Hippocampal formation (tissue), 2 donors: Measurements from ENCODE around the gene MYO5A.
"Not testable (repeated sequence)": the region's sequence is repeated elsewhere in the genome, so short reads cannot be mapped to it uniquely, and the experiment has no call there.

Experiments used
- DNase-seq, 2 donors: peaks; one replicate each; lab custom pipeline; 2025; lab: John Stamatoyannopoulos, UW

The MYO5A gene

DNA sequence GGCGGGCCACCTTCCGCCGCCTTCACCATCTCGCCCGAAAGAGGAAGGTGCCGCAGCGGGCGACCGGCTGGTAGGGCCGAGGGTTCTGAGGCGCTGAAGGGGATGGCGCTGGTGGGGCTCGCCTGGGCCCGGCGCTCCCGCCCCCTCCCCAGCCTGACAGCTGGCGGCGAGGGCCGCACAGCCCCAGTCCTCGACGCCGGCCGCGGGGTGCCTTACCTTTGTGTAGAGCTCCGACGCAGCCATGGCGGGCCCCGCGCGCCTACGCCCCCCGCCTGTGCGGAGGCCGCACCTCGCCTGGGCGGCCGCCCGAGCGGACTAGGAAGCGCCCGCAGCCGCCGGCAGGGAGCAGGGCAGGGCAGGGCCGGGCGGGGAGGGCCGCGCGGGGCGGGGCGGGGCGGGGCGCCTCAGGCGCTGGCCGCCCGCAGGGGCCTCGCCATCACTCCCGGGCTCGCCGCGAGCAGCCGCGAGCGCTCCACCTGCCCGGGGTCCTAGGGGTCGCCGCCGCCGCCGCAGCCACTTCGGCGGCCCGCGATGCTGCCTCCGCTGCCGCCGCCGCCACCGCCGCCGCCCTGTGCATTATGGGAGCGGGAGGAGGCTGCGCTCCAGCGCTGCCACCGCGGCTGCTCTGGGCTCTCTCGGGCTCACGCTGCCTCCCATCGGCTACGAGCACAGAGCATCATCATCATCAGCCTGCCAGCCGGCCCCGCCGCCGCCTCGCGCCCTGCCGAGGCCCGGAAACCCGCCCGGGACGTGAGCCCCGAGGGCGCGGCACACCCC, at the start of gene MYO5A:
Gene MYO5A (minus strand): TSS at position 317 of the 777 bp plus-strand sequence. CDS start 74 bp downstream, at position 243.
- DNase-seq = peak; percentile 78 to 82

DNA sequence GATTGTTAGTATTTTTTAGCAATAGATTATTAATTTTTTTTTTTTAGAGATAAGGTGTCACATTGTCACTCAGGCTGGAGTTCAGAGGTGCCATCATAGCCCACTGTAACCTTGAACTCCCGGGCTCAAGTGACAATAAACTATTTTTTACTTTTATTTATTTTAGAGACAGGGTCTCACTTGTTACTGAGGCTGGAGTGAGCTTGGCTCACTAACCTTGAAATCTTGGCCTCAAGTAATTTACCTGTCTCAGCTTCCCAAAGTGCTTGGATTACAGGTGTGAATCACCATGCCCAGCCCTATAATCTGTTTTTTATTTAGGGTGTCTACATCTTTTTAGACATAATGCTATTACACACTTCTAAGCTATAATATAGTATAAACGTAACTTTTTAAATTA, 48.0 kb upstream of the MYO5A start:
- DNase-seq = no peak

DNA sequence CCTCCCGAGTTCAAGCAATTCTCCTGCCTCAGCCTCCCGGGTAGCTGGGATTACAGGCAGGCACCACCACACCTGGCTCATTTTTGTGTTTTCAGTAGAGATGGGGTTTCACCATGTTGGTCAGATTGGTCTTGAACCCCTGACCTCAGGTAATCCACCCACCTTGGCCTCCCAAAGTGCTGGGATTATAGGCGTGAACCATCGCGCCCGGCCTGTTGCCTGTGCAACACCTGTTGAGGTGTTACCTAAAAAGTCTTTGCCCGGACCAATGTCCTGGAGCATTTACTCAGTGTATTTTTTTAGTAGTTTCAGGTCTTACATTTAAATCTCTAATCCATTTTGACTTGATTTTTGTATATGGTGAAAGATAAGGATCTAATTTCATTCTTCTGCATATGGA, 46.9 kb upstream of the MYO5A start:
- DNase-seq = not testable (repeated sequence)

DNA sequence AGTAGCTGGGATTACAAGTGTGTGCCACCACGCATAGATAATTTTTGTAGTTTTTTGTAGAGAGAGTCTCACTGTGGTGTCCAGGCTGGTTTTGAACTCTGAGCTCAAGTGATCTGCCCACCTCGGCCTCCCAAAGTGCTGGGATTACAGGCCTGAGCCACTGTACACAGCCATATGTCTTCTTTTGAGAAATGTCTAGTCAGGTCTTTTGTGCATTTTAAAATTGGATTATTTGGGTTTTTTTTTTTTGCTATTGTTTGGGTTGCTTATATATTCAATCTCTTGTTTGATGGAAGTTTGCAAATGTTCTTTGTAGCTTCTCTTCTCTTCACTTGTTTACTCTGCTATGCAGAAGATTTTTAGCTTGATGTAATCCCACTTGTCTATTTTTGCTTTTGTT, 46.4 kb upstream of the MYO5A start:
- no peak for DNase-seq

DNA sequence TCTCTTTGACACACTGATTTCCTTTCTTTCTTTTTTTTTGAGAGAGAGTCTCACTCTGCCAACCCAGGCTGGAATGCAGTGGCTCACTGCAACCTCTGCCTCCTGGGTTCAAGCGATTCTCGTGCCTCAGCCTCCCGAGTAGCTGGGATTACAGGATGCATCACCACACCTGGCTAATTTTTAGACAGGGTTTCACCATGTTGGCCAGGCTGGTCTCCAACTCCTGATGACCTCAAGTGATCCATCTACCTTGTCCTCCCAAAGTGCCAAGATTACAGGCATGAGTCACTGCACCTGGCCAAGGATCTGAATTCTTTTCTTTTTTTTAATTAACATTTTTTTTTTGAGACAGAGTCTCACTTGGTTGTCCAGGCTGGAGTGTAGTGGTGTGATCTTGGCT, 45.9 kb upstream of the MYO5A start:
- DNase-seq = not testable (repeated sequence)

DNA sequence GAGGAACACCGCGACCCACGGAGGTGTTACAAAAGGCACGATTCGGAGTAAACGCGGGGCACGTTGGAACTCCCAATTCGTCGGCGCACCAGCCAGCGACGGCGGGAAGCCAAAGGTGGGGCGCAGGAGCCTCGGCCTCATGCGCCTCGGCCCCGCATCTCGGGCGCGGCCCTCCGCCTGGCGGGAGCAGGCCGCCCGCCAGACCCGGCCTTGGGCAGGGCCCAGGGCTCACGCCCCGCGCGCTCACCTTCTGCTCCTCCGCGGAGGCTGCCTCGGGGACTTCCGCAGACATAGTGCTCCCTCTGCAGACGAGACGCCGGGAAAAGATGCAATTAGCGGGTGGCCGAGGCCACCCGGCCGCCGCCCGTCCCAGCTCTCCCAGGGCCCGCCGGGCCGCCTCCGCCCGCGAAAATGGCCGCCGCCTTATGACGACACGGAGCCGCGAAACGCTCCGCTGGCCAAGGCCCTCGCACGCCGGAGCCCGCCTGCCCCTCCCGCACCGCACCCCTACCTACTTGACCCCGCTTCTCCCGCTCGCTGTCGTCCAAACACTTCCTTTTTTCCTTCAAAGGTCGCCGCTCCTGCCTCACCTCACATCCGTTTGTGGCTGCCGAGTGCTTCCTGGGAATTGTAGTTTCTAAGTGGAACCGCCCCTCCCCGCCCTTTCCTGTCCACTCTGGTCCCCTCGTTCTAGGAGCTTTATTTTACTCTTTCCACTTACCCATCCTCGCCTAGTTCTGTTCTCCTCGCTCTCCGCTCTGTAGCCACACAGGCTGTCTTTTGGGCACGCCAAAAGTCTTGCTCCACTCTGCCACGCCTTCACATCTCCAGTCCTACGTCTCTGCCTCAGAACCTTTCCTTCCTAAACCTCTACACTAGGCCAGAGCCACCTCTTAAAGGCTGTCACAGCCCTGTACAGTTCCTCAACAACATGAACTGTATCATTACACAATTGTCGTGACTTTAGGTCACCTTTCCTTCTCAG, 40.2 kb upstream of the MYO5A start, which contains the start of gene ARPP19:
Gene ARPP19 (minus strand): TSS at position 430 of the 985 bp plus-strand sequence. CDS start 138 bp downstream, at position 292.
- peak; percentile 84 to 93 for DNase-seq

DNA sequence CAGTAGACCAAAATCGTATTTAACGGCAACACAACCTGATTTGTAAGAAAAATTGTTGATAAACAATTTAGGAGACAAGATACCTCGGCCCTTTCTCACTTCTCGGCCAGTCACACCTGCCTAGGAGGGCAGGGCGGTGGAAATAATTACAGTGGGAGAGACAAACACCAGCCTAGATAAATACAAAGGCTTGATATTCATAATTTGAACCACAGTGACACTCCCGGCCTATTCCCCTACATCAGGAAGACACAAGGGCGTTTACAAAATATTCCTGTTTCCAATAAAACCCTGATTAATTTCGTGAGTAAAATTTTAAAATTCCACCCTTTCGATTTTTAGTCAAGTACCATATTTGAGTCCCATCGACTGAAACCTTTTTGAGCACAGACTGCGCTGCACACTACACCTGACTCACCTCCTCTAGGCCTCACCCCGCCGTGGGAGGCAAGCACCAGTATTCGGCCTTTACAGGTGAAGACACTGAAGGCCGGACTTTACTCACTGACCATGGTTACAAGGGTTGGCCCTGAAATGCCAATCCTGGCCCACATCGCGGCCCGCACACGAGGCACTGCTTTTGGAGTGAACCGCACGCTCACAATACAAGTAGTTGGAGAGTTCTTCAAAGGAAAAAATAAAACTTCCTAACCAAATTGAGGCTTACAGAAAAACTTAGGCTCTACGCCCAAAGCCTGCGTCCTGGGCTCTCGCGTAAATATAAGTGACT, 39.4 kb upstream of the MYO5A start:
- DNase-seq = peak in 1 of 2 donors; percentile 25

DNA sequence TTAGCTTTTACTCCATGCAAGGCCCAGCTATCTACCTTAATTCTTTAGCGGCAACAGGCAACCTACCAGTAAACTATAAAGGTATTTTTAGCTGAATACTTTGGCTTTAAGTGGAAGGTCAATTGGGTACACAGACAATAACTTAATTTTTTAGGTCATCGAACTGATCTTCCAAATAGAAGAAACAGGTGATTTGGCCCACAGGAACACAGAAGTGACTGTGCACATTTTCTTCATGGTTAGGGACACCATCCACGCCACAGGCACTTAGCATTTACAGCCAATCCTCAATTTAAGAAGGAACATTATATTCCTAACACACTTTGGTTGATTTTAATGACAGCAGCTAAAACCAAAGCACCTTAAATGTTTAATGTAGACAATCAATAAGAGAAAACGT, 38.2 kb upstream of the MYO5A start:
- no peak for DNase-seq

DNA sequence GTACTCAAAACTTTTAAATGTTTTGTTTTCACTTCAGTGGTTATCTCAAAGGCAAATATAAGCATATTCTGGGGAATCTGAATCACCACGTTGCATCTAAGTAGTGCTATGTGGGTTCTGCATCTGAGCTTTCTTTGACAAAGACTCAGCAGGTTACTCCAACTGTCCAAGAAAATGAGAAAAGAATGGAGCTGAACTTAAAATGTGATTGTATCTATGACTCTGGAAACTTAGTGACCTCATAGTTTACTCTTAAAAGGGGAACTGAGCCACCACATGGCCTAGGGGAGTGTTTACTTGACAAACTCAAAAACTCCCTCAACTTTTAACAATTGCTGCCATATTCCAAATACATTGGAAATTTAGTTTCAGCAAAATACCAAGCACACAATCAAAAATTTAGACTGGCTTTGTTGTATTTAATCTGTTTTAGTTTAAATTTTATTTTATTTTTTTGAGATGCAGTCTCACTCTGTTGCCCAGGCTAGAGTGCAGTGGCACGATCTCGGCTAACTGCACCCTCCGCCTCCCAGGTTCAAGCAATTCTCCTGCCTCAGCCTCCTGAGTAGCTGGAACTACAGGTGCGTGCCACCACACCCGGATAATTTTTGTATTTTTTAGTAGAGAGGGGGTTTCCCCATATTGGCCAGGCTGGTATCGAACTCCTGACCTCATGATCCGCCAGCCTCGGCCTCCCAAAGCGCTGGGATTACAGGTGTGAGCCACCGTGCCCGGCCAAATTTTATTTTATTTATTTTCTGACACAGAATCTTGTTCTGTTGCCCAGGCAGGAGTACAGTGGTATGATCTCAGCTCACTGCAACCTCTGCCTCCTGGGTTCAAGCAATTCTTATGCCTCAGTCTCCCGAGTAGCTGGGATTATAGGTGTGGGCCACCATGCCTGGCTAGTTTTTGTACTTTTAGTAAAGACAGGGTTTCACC, 37.0 kb upstream of the MYO5A start:
- not testable (repeated sequence) for DNase-seq

DNA sequence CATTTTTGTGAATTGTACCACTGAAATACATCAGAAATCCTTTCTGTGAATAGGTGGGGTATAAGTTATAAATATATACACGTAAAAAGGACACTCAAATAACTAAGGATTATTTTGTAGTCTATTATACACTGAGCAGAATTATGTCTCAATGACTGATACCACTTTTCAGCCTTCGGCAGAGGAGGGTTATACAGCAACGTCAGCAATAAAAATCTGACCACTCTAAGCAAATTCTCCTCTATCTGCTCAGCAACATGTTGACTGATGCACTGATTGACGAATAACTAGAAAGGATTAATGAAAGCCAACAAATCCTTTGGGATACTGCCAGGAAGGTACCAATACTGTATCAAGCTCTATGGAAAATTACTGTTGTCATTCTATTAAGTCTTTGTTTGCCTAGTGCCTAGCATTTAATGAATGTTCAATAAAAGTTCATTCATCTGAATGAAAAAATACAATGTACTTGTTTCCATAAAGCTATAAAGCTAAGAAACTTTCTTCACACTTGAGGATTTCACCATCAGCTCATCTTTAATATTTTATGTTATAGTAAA, 34.9 kb upstream of the MYO5A start:
- DNase-seq = no peak

DNA sequence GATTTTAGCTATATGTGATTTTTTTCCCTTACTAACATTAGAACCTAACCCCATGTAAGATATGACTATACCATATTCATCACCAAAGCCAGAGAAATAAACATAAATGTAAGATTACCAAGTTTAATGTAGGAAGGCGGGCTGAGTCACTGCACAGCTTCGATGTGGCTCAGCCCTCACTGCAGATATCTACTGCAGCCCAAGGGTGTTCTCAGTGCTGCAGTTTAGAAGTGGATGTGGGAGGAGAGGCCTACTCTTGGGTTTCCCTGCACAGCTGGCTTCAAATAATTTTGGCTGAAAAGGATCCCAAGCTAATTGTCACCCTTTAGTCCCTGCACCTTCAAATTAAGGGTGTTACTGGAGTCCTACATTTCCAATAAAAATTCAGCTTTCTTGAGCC, 30.9 kb upstream of the MYO5A start:
- peak in 1 of 2 donors; percentile 36 for DNase-seq

DNA sequence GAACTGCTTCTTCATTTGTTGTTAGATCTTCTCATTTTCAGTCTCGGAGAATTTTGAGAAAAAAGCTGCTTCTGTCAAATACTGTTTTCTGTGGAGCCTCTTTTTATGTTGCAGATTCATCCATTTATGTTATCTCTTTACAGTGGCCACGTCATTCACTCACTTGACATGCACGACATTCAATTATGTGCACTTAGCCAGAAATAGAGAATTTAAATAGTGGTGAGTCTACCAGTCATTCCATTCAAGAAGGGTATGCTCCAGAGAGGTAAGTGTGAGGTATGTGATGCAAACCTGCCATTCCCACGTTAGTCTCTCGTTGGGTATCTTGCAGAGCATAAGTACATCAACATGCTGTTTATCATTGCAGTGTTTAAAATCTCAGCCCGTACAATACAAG, 30.3 kb upstream of the MYO5A start:
- no peak for DNase-seq

DNA sequence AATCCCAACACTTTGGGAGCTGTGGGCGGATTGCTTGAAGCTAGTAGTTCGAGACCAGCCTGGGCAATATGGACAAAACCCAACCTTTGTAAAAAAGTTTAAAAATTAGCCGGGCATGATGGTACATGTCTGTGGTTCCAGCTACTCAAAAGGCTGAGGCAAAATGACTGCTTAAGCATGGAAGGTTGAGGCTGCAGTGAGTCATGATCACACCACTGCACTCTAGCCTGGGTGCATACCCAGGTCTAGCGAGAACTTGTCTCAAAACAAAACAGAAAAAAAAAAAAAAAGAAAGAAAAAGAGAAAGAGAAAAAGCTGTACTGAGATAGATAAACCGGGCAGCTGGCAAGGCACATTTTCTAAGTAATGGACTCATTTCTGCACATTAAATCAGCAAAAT, 29.5 kb upstream of the MYO5A start:
- DNase-seq = no peak

DNA sequence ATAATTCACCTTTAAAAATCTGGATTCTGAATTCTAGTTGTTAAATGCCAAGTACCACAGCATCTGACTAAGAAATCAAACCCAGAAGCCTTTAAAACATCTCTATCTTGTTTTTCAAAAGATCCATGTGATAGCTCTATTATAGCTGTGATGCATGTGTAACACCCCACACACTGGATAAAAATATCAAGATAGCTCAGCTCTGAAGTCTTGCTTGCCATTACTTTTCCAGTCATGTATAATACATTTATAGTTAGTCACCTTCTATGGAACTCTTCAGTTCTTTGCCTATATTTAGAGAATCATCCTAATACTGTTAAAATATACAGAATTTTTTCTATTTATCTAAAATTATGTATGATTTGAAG, 28.6 kb upstream of the MYO5A start:
- peak in 1 of 2 donors; percentile 18 for DNase-seq

DNA sequence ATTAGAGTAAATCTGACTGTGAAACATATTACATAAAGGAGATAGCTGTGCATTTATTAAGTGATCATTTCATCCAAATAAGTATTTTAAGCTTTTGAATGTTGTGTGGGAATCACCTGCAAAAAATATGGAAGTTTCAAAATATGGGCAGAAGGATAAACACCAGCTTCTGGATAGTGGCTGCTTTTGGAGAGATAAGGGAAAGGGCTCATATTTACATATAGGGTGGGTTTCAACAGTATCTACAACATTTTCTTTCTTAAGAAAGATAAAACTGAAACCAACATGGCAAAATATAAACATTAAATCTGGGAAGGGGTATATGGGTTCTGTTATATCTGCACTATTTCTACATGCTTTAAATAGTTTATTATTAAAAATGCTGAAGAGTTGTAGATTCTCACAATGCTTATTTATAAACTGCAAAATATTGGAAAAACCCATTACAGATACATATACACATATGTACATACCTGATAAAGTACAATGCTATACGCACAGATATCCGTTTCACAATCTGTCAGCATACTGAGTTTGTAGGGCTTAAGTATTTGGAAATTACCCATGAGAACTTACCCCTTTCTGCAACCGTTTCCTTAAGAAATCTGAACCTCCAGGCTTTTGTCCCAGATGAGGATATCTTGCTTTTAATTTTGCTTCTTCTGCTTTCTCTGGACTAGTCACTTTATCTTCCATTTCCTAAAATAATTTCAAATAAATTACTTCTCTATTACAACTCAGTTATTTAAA, 28.0 kb upstream of the MYO5A start:
- DNase-seq = no peak

DNA sequence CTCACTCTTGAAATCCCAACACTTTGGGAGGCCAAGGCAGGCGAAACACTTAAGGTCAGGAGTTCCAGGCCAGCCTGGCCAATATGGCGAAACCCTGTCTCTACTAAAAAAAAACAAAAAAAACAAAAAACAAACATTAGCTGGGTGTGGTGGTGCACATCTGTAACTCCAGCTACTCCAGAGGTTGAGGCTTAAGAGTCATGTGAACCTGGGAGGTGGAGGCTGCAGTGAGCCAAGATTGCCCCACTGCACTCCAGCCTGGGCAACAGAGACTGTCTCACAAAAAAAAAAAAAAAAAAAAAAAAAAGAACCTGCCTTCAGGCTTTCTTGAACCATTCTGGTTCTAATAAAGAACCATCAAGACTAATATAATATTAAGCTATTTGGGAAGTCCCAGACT, 23.6 kb upstream of the MYO5A start:
- DNase-seq = no peak

DNA sequence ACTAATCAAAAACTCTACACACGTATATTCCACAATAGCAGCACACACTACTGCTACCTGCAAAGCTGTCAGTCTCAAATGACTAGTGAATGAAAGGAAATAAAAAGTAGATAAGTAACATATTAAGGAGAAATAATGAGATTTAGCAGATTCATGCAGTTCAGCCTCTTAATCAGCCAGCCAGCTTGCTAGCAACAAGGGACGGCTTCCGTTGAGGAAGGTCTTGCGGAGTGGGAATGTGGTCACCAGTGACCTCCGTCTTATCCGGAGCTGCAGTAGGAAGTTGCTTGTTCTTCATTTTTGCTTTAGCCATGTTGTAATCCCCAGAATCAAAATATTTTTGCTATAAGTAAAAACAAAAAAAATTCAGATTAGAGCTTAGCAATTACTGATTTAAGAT, 23.1 kb upstream of the MYO5A start:
- no peak for DNase-seq

DNA sequence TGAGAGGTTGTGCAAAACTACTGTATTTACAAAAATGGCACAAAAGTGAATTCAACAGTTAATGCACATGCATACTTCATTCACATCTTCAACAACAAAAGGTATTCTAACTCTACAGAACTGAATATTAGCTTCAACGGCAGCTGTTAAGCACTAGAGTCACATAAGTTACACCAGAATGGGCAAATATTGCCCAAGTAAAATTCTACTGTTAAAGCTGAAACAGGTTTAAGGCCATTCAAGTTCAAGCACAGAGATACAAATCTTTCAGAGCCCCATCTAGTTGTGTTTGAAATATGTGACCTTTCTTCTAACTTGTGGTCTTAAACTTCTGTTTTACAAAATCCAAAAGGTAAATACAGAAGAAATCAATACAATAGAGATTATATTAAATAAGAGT, 22.5 kb upstream of the MYO5A start:
- DNase-seq = not testable (repeated sequence)

DNA sequence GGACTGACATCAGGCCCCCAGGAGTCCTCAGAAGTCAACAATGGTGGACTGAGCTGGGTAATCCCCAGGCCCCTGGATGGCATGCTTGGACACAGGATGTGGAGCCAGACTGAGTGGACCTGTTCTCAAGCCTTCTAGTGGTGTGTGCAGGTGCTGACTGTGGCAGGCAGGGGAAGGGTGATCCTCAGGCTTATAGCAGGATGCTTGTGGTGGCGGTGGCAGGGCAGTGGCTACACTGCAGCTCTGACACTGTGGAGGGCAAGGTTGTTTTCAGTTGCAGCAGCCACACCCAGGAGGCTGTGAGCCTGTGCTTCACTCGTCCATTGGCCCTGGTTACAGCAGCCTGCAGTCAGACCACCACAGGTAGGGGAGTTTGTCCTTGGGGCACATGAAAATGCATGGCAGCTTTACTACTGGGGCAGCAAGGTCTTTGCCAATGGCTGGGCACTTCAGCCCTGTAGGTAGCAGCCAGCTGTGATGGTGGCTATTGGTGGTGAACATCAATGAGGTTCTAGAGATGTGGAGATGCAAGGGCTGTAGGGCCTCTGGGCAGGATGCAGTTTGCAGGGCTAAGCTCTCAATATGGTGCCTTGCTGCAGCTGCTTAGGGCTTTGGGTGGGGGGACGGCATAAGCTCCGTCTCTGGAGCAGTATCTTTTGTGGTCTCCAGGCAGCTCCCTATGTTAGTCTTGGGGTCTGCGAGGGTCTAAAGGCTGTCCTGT, 17.5 kb upstream of the MYO5A start:
- DNase-seq = no peak
